Stimulated activated CD8-positive, alpha-beta memory T cell treated with anti-CD3 and anti-CD28 coated beads, Interleukin-4, amount 100 ng/mL, for 24 hours (primary cell): ENCODE measurements around the gene EDRF1.

Experiments
- DNase-seq: peaks from one replicate; pipeline ENCODE4 v3.0.0-alpha.2; 2020; ENCODE audit warnings: low read depth

Gene EDRF1

DNA sequence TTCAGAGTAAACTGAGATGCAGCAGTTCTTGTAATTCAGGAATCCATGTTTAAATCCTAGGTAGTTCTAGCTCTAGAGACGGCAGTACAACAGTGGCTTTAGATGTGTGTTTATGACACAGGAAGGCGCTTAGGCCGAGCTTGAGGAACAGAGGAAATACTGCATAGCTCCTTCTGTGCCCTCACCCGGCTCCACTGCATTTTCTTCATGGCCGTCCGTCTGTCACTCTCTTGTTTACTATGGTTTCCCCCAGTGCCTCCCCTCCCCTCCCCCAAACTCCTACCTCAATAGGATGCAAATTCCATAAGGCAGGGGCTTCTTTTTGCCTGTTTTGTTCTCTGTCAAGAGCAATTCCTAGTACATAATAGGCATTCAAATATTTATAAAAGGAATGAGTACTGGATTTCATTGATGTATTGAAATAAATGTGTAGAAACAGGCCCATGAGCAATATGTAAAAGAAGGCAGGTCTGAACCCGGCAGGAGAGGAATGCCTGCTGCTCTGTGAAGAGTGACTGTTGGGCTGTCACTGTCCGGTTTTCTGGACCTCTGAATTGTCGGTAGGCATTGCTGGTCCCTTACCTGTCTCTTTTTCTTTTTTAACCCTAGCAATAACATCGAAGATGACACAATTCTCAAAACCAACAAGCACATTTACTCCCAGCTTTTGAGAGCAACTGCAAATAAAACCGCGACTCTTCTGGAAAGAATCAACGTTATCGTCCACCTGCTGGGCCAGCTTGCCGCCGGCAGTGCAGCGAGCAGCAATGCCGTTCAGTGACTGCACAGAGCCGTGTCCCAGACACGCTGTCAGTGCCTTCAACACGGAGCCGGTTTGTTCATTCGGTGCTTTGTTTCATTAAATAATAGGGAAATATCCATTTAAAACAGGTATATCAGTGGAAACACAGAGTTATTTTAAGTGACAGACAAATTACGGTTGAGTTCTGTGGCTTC, 43.5 kb downstream of the EDRF1 start:
- no peak for DNase-seq

DNA sequence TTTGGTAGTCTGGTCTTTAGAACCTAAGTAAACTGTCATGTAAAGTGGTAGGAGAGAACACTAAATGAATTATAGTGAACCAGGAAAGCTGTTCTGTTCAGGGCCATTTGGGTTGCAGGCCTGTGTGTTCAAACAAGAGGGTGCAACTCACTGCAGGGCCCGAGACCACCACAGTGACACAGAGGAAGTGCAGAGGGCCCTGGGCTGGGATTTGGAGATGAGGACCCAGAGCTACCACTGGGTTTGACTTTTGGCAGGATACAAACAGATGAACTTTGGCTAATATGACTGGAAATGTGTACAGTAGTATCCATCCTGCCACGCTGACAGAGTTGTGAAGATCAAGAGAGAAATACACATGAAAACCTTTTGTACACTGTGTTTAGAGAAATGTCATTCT, 46.3 kb downstream of the EDRF1 start:
- DNase-seq, result no peak

DNA sequence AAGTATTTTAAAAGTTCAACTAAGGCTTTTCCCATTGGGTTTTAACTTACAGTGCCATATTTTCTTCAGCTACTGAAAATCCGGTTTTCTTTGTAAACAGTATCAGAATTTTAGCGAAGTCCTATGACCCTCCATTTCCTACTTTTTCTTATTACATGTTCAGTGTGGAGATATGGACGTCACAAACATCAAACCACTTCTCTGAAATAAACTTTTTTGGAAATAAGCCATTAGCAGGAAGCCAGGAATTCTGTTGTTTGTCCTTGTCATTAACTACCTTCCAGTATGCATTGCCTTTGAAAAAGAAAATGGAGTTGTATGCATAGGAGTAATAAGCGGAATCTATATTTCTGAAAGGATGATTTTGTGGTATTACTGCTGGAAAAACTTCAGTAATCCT, 47.0 kb downstream of the EDRF1 start:
- no peak for DNase-seq

DNA sequence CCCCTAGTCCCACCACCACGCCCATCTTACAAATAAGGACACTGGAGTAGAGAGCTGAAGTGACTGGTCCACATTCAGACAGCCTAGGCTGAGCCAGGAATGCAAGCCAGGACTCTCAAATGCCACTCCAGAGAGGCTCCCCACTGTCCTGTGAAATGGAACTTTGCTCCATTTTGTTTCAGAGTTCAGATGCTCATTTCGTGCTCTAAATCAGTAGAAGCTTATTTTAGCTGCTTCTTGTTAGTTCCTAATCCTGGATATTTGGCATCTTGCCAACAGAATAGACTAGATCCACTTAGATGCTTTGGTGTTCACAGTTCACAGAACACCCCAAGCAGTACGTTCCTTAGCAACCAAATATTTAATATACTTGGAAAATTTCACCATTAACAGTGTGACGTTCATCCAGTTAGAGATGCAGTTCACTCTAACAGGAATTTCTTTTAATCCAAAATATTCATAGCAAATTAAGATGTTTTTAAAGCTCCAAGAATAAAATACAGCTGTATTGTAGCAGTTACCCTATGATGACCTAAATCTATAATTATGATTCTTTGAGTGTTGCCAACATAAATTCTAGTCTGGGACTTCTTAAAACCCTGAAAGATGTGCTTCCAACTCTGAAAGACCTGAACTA, 48.8 kb downstream of the EDRF1 start:
- DNase-seq, result no peak

DNA sequence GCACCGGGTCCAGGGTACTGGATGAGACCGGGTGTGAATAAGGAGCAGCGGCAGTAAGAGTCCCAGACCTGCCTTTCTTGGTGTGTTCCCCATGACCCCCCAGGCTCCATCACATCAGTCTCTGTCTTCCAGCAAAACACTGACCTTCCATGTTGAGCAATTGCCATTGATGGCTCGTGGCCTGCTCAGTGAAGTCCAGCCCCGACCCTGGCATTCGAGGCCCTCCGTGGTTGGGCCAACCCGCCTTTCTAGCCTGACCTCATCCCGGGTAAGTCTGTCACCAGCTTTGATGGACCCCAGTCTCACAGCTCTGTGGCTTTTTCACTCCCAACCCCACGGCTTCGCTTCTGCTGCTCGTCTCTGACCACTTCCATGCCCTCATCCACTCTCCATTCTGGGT, 49.7 kb downstream of the EDRF1 start:
- no peak for DNase-seq

DNA sequence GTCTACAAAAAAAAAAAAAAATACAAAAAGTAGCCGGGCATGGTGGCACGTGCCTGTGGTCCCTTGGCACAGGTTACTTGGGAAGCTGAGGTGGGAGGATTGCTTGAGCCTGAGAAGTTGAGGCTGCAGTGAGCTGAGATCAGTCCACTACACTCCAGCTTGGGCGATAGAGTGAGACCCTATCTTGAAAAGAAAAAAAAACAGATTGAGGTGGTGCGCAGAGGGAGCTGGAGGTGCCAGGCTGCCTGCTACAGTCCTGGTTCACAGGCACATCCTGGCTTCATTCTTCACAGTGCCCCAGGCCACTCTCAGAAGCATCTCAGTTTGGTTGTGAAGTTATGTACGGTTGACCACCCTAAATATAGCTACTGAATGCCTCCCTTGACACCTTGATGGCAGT, 51.3 kb downstream of the EDRF1 start:
- no peak for DNase-seq

DNA sequence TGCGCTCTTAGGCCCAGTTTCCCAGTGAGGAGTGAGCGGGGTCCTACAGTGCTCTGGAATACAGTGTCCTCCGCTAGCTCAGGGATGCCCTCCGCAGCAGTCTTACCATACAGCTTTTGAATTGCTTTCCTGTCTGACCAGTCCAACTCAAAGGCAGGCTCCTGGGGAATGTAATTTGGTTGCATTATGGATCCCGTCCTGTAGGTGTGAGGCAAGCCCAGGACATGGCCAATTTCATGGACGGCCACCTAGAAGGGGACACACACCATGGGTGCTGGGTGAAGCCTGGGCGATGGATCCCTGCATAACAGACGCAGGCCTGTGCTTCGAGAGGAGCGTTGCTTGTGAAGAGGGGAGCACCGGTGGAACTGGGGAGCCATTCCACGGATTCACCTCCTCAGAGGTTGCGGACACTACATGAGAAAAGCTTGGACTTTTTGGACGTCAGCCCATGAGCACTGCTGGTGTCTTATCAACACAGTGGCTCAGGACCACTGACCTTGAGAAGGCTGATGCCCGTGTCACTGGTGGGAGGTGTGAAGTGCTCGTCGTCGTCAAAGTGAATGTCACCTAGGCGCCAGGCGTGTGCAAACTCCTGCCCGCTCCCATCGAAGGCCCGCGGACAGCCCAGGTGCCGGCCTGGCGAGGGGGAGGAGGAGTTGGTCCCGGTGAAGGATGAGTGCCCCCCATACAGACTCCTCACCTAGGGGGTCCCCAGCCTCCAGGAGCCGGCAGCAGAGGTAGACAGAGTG, 52.8 kb downstream of the EDRF1 start:
- no peak for DNase-seq

DNA sequence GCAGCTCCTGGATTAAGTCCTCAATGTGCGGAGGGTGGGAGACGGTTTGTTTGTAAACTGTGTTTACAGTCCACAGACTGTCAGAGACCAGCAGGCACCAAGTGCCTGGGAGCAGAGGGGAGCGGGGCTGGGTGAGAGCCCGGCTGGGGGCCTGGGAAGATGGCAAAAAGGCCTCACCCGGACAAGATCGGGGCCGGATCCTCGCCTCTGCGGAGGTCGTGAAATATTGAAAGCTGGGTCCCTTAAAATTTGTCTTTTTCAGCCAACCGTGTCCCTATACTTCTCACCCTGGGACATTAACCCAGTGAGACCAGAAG, 53.3 kb downstream of the EDRF1 start:
- DNase-seq, result no peak

DNA sequence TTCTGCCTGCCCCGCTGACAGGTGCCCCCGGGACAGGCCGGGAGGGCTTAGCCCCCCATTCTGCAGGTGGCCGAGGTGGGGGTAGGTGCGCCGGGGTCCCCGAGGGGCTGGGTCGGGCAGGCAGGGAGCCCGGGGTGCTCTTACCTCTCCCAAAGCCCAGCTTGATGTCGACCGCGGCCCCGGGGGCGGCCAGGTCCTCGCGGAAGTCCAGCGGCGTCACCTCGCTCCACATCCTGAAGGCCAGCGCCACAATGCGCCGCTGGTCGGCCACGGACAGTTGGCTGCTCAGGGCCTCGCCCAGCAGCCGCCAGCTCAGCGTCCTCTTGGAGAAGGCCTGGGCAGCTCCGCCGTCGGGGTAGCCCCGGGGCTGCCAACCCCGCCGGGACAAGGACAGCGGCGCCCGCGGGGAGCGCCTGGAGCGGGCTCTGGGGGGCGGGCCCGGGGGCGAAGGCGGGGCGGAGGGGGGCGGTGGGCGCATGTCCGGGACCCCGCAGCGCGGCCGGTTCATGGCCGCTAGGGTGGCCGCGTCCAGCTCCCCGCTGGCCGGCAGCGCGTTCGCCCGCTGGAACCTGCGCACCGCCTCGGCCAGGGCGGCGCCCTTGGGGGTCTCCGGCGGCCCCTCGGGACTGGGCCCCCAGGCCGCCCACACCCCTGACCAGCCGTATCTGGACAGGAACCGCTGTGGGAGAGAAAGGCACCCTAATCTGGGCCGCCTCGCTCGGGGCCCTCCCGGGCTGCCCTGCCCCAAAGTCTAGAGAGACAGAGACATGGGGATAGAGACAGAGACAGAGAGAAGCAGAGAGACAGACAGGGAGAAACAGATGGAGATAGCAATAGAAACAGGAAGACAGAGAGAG, 54.4 kb downstream of the EDRF1 start:
- no peak for DNase-seq

DNA sequence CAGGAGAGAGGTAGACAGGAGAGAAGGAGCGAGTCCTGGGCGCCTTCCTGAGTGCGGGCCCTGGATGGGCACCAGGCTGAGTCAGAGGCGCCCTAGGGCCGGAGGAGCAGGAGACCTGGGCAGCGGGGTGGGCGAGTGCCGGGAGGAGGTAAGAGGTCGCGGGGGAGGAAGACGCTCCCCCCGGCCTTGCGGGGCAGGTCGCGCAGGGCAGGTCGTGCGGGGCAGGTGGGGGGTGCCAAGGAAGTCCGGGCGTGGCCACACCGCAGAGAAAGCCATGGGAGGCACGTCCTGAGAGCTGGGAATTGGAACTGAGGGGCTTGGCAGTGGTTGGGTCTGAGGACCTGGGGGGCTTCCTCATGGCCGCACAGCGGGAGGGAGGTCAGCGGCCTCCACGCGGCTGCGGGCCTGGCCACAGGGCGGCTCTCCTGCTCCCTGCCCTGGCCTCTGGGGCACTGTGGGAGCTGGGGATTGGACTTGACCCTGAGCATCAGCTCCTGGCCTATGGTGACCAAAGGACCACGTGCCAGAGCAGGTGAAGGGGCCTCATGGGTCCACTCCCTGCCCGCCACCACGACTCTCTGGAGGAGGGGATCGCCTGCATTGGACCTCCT, 55.2 kb downstream of the EDRF1 start:
- no peak for DNase-seq

DNA sequence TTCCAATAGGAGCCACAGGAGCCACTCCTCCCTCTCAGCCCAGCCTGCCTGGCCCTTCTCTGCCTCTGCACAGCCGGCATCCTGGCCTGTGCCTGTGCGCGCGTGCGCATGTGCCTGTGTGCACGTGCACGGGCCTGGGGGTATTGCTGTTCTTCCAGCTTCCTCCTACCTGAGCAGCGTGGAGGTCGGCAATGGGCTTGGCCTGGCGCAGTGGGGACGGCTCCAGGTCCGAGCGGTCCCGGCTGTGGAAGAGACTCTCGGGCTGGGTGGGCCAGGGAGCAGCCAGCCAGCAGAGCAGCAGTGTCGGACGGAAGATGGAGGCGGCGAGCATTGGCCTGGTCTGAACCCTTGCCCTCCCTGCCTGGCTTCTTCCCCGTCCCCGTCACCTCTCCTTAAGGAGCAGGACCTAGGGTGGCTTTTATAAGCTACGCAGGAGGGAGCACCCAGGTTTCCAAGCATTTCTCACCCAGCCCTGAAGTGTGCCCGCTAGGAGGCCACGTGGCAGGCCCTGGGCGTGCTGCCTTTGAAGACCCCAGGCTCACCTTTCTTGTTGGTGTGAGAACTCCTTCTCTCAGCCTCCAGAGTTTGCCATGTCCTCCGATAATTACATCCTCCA, 56.1 kb downstream of the EDRF1 start, which contains the start of gene MMP21:
MMP21 (minus strand) TSS at position 331 of the 616 bp plus-strand sequence; CDS start at position 331, 0 bp downstream.
- no peak for DNase-seq

DNA sequence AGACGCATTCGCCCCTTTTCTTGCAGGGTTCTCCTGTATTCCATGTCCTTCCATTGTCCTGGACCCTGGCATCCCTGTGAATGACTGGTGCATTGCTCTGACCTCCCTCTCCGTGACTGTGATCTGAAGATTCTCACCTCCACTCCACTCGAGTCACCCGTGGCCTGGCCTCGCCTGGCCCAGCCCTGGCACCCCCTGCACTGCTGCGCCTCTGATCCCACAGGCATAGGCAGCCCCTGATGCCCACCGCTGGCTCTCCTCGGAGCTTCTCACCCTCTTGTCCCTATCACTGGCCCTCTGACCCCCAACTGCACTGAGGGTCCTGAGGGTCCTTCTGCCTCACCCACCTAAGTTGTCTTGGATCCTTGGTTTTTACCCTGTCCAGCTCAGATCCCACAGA, 58.3 kb downstream of the EDRF1 start:
- no peak for DNase-seq

DNA sequence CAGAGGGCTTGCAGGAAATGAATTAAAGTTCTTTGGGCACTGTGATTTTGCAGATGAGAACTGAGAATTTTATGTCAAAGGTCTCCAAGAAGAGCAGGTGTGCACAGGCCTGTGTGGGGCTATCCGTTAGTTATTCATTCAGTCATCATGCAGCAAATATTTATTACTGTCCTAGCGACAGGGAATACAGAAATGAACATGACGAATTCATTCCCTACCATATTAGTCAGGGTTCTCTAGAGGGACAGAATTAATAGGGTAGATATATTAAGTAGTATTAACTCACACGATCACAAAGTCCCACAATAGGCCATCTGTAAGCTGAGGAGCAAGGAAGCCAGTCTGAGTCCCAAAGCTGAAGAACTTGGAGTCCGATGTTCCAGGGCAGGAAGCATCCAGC, 59.0 kb downstream of the EDRF1 start:
- no peak for DNase-seq

DNA sequence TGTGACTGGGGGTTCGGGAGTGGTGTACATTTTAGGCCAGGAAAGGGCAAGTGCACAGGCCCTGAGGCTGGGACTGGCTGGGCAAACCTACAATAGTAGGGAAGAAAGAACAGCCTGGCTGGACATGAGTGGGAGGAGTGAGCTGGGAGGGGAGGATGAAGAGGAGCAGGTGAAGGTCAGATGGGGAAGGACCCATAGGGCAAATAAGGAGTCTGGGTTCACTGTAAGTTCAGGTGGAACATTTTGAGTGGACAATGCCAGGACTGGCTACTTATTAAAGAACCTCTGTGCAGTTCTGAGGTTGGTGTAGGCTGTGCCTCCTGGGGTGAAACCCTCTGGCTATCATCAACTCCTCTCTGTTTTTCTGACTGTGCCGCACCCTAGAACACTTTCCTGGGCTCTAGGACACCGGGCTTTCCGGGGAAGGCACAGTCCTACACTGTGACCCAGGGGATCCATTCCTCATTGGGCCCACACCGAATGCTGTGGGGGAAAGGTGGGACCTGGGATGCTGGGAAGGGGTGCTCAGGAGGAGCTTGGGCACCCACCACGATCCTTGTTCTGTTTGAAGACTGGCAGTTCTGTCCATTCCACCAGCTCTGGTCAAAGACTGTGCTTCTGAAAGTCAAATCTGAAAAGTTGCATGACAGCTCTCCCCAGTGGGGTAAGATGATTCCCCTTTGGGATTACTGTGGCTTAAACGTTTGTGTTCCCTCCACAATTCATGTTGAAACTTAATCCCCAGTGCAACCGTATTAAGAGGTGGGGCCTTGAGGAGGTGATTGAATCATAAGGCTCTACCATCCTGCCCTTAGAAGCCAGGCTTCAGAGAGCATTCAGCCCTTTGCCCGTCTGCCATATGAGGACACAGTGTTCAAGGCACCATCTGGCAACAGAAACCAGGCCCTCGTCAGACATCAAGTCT, 60.2 kb downstream of the EDRF1 start:
- no peak for DNase-seq

DNA sequence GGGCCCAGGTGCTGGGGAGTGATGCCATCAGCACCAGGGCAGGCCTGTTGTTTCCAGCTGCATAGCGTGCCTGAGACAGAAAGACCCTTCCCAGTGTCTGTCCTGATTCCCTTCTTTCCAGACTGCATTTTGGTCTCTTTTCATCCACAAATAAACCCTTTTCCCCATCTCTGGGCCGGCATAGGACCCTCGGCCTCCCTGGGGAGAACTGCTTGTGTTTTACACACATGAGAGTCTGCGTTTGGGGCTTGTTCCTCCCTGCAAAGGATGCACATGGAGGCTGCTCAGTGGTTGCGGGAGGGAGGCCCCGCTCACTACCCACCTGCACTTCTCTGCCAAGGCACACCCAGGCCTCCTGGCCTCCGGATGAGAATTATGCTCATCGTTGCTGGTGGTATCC, 61.9 kb downstream of the EDRF1 start:
- no peak for DNase-seq

DNA sequence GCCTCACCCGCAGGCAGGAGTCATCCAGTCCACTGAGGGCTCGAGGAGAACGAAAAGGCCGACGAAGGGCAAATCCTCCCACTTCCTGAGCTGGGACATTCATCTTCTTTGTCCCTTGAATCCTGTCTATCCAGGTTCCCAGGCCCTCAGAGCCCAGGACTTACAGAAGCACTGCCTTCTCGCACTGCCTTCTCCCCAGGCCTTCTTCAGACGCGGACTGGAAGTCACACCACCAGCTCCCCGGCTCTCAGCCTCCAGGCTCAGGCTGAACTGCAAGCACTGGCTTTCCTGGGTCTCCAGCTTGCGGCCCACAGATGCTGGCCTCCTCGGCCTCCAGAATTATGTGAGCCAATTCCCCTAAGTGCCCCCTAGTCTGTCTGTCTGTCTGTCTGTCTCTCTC, 62.5 kb downstream of the EDRF1 start:
- no peak for DNase-seq

DNA sequence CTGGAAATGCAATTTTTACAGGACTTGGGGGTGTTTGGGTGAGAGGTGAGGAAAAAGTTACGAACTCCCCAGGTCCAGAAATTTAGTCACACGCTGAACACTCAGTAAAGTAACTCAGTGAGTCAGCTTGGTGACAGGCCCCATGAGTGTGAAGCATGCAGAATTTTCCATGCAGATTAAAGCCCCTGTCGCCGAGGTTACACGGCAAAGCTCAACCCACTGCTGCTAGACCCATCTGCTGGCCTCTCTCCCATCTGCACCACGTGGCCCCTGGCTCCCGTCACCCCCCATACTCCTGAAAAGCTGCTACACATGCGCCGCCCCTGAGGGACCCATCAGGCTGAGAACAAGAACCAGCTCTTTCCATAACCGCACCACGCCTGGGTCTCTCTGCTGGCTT, 63.1 kb downstream of the EDRF1 start:
- no peak for DNase-seq

DNA sequence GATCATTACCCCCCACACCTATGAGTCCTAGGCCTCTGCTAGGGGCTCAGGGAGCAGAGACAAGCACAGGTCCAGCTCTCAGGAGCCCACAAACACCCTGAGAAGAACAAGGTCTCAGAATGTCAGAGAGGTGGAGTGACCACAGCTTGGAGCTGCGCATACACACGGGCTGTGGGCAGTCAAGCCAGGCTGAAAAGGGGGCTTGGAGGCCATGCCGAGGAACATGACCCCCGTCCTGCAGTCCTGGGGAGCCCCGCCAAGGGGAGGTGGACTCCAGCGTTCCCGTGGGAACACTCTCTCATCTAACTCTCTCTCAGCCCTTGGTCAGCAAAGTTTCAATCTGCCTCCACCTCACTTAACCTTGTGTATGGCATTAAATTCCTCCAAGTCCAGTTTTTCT, 63.9 kb downstream of the EDRF1 start:
- no peak for DNase-seq

DNA sequence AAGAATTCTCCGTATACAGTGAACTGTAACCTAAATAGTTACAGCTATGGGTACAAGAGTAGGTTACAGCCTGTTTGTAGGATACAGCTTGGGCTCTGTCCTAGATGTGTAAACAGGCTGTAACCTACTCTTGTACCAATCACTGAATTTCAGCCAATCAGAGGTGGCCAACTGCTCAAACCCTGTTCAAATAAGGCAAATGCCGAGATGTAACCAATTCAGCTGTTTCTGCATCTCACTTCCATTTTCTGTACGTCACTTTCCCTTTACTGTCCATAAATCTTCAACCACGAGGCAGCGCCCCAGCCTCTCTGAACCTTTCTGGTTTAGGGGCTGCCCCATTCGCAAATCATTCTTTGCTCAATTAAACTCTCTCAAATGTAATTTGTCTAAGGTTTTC, 64.4 kb downstream of the EDRF1 start:
- no peak for DNase-seq

DNA sequence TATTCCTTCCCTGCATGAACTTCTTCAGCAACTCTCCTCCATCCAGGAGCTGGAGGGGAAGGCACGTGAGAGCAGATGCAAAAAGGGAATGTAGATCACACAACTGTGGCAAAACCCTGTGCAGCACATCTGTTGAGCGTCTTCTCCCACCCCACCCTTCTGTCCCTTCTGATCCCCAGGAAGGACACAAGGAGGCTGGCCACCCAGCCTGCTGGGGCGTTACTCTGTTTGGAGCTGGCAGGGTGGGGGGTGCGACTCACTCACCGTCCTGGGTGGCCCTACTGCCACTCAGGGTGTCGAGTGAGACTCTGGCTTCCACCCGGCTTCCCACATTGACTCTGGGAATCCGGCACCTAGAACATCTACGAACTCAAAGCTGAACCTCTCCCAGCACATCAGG, 66.3 kb downstream of the EDRF1 start:
- no peak for DNase-seq
